DMS53 treated with DMSO at 0.1 percent for 48 hours (cell line): ENCODE data around the gene ATP2A1.
"Not testable (repeated sequence)": the region's sequence is repeated elsewhere in the genome, so short reads cannot be mapped to it uniquely, and the experiment has no call there.

Source experiments
- DNase-seq: peaks from one replicate; lab custom pipeline; 2025; ENCODE audit not compliant: unreplicated experiment; lab: John Stamatoyannopoulos, UW

The ATP2A1 gene

GRCh38 chr16:28932339-28933141 is 54.3 kb downstream of the ATP2A1 start:
- no peak for DNase-seq

GRCh38 chr16:28933171-28933570 is 54.9 kb downstream of the ATP2A1 start:
- DNase-seq = no peak

- DNase-seq = no peak
Observed at GRCh38 chr16:28935346-28935745, 57.1 kb downstream of the ATP2A1 start.

GRCh38 chr16:28935924-28936783 is 57.9 kb downstream of the ATP2A1 start:
- DNase-seq = no peak

GRCh38 chr16:28936784-28937155 is 58.5 kb downstream of the ATP2A1 start:
- no peak for DNase-seq

GRCh38 chr16:28937222-28937876 is 59.1 kb downstream of the ATP2A1 start:
- no peak for DNase-seq

GRCh38 chr16:28938721-28939120 is 60.4 kb downstream of the ATP2A1 start:
- DNase-seq = no peak

GRCh38 chr16:28939825-28940224 is 61.5 kb downstream of the ATP2A1 start:
- DNase-seq = not testable (repeated sequence)

- DNase-seq = no peak
Observed at GRCh38 chr16:28943281-28943680, 65.0 kb downstream of the ATP2A1 start.

GRCh38 chr16:28946681-28947080 is 68.4 kb downstream of the ATP2A1 start:
- no peak for DNase-seq

GRCh38 chr16:28950648-28951409 is 72.5 kb downstream of the ATP2A1 start, which contains the start of gene NFATC2IP:
NFATC2IP (plus strand) TSS chr16:28950937; CDS start chr16:28951012, 75 bp downstream.
- DNase-seq = peak; percentile 93

- no peak for DNase-seq
Observed at GRCh38 chr16:28951410-28951943, 73.2 kb downstream of the ATP2A1 start.
